SK-N-SH (cell line): ENCODE data around the gene JAML. TPM values are rescaled to one million over a fixed set of nuclear protein-coding genes. Genes with fewer than 3 reads are reported as not detected.

Source experiments
- CTCF ChIA-PET: fragments of 300-600, 350-600 bp; formaldehyde crosslinking; extraction: SDS; loops from one replicate; lab custom pipeline; 2021; lab: Yijun Ruan, JAX
- POLR2A ChIA-PET: fragments of 350-600 bp; sonication (Branson Sonifier 250); formaldehyde crosslinking; extraction: SDS; loops from one replicate; lab custom pipeline; 2020; ENCODE audit warnings: antibody characterized with exemption, inconsistent platforms; lab: Yijun Ruan, JAX
- DNase-seq: peaks from one replicate; pipeline ENCODE4 v3.0.0; 2012
- H2AFZ ChIP-seq: fragments of 200-600 bp; sonication (generic); 2 replicates; pipeline ENCODE4 v1.8.1; 2016; ENCODE audit warnings: antibody characterized with exemption, mild to moderate bottlenecking, low read depth
- H3F3A ChIP-seq: fragments of 200-600 bp; sonication (generic); replicated peaks from 2 replicates; pipeline ENCODE3; 2016; ENCODE audit warnings: antibody characterized with exemption, mild to moderate bottlenecking; ENCODE audit not compliant: insufficient read depth
- H3K27ac ChIP-seq, 2 experiments: fragments of 200-500 bp in 1 of 2; fragments of 200-600 bp in 1 of 2; sonication (Bioruptor generic) in 1 of 2; sonication (generic), shearing (Covaris generic) in 1 of 2; 2 replicates each; pipeline versions ENCODE4 v1.5.1 to v1.6.1; 2014 to 2016; ENCODE audit warnings: low read depth in 2 of 2, inconsistent platforms in 1 of 2, low read length in 1 of 2, mild to moderate bottlenecking in 1 of 2, mixed read lengths in 1 of 2
- H3K27me3 ChIP-seq: fragments of 200-600 bp; sonication (generic), shearing (Covaris generic); 2 replicates; pipeline ENCODE4 v1.6.1; 2016; ENCODE audit warnings: mixed run types; ENCODE audit not compliant: insufficient read depth
- H3K36me3 ChIP-seq, 2 experiments: fragments of 200-500 bp in 1 of 2; fragments of 200-600 bp in 1 of 2; sonication (Bioruptor generic) in 1 of 2; sonication (generic) in 1 of 2; replicated peaks in 1 of 2; 2 replicates each; pipeline versions ENCODE3 to v1.5.1; 2014 to 2016; ENCODE audit warnings: low read length in 1 of 2, mild to moderate bottlenecking in 1 of 2; ENCODE audit not compliant: insufficient read depth in 2 of 2, control insufficient read depth in 1 of 2
- H3K4me1 ChIP-seq, 2 experiments: fragments of 200-500 bp in 1 of 2; fragments of 200-600 bp in 1 of 2; sonication (Bioruptor generic) in 1 of 2; sonication (generic), shearing (Covaris generic) in 1 of 2; 2 replicates each; pipeline versions ENCODE4 v1.5.1 to v1.6.1; 2014 to 2016; ENCODE audit warnings: low read depth in 1 of 2, low read length in 1 of 2, mixed run types in 1 of 2; ENCODE audit not compliant: insufficient read depth in 2 of 2, control insufficient read depth in 1 of 2
- H3K4me2 ChIP-seq: fragments of 200-600 bp; sonication (generic), shearing (Covaris generic); 2 replicates; pipeline ENCODE4 v1.6.1; 2017; ENCODE audit warnings: mixed run types
- H3K4me3 ChIP-seq, 2 experiments: fragments of 200-500 bp in 1 of 2; fragments of 200-600 bp in 1 of 2; sonication (Bioruptor generic) in 1 of 2; sonication (generic), shearing (Covaris generic) in 1 of 2; 2 replicates each; pipeline versions ENCODE4 v1.5.1 to v1.8.1; 2014 to 2016; ENCODE audit warnings: low read depth in 2 of 2, inconsistent platforms in 1 of 2, low read length in 1 of 2, mild to moderate bottlenecking in 1 of 2, mixed read lengths in 1 of 2, moderate library complexity in 1 of 2
- H3K79me2 ChIP-seq: fragments of 200-600 bp; sonication (generic); 2 replicates; pipeline ENCODE4 v1.8.1; 2017; ENCODE audit warnings: mild to moderate bottlenecking; ENCODE audit not compliant: insufficient read depth
- H3K9ac ChIP-seq: fragments of 200-600 bp; sonication (generic); 2 replicates; pipeline ENCODE4 v1.6.1; 2017; ENCODE audit warnings: mixed run types
- H3K9me2 ChIP-seq: fragments of 200-600 bp; sonication (generic); 2 replicates; pipeline ENCODE4 v1.6.1; 2017; ENCODE audit warnings: mixed run types
- H3K9me3 ChIP-seq: fragments of 200-600 bp; sonication (generic); 2 replicates; pipeline ENCODE4 v1.6.1; 2017; ENCODE audit warnings: mixed run types, mild to moderate bottlenecking, moderate library complexity
- H4K20me1 ChIP-seq: fragments of 200-600 bp; sonication (generic); 2 replicates; pipeline ENCODE4 v1.6.1; 2017; ENCODE audit warnings: mild to moderate bottlenecking, mixed run types; ENCODE audit not compliant: insufficient read depth
- CTCF ChIP-seq: fragments of 200-600 bp; sonication (generic); IDR thresholded peaks from 2 replicates; pipeline ENCODE4 v1.6.1; 2017; ENCODE audit warnings: antibody characterized with exemption, mild to moderate bottlenecking, moderate library complexity
- EP300 ChIP-seq, 2 experiments: IDR thresholded peaks; 2 replicates each; pipeline versions ENCODE4 v1.4.0 to v1.6.1; 2012; ENCODE audit warnings: borderline replicate concordance in 1 of 2, low read depth in 1 of 2, low read length in 1 of 2
- EZH2phosphoT487 ChIP-seq: fragments of 200-600 bp; sonication (generic); IDR thresholded peaks from 2 replicates; pipeline ENCODE4 v1.6.1; 2017; ENCODE audit warnings: low read depth, mixed run types, mild to moderate bottlenecking, antibody characterized with exemption, moderate library complexity, borderline replicate concordance
- FOXM1 ChIP-seq: IDR thresholded peaks from 2 replicates; pipeline ENCODE4 v1.4.0; 2012; ENCODE audit warnings: low read depth, mild to moderate bottlenecking
- GABPA ChIP-seq: IDR thresholded peaks from 2 replicates; pipeline ENCODE4 v1.4.0; 2012; ENCODE audit warnings: low read depth, mild to moderate bottlenecking
- JUND ChIP-seq: IDR thresholded peaks from 2 replicates; pipeline ENCODE4 v1.4.0; 2012
- MXI1 ChIP-seq: IDR thresholded peaks from 2 replicates; pipeline ENCODE4 v1.6.1; 2012; ENCODE audit warnings: mild to moderate bottlenecking, low read depth, low read length, improper control_type of control experiment
- NRF1 ChIP-seq: IDR thresholded peaks from 2 replicates; pipeline ENCODE4 v1.6.1; 2012; ENCODE audit warnings: low read depth, mild to moderate bottlenecking, low read length
- POLR2AphosphoS5 ChIP-seq: IDR thresholded peaks from 2 replicates; pipeline ENCODE4 v1.6.1; 2012; ENCODE audit warnings: low read depth, low read length
- RAD21 ChIP-seq: IDR thresholded peaks from 2 replicates; pipeline ENCODE4 v1.6.1; 2012; ENCODE audit warnings: mild to moderate bottlenecking, low read length
- RCOR1 ChIP-seq: fragments of 150-350 bp; IDR thresholded peaks from 2 replicates; pipeline ENCODE4 v1.6.1; 2017; ENCODE audit warnings: antibody characterized with exemption, low read length
- RFX5 ChIP-seq: IDR thresholded peaks from 2 replicates; pipeline ENCODE4 v1.6.1; 2012; ENCODE audit warnings: mild to moderate bottlenecking, improper control_type of control experiment, low read length
- RXRA ChIP-seq: IDR thresholded peaks from 2 replicates; pipeline ENCODE4 v1.4.0; 2012; ENCODE audit warnings: low read depth, mild to moderate bottlenecking, borderline replicate concordance
- SMC3 ChIP-seq: IDR thresholded peaks from 2 replicates; pipeline ENCODE4 v1.6.1; 2012; ENCODE audit warnings: low read depth, low read length, improper control_type of control experiment
- TEAD4 ChIP-seq: IDR thresholded peaks from 2 replicates; pipeline ENCODE4 v1.4.0; 2012; ENCODE audit warnings: mild to moderate bottlenecking, borderline replicate concordance; ENCODE audit not compliant: insufficient read depth
- USF1 ChIP-seq: IDR thresholded peaks from 2 replicates; pipeline ENCODE4 v1.4.0; 2012; ENCODE audit warnings: low read depth, borderline replicate concordance
- ZBTB33 ChIP-seq: IDR thresholded peaks from 2 replicates; pipeline ENCODE4 v1.4.0; 2012; ENCODE audit warnings: low read depth, borderline replicate concordance
- WGBS: methylation state at CpG from one replicate; pipeline ENCODE4 v1.1.6; 2017; ENCODE audit warnings: low lambda C conversion rate; 5-methylcytosine and 5-hydroxymethylcytosine counted together
- polyA plus RNA-seq, 3 experiments: library from polyadenylated mRNA; depleted of rRNA; stranded (reverse); fragments of >200 nt; gene quantifications; 2 replicates each; pipeline ENCODE4 v1.2.3, GENCODE V29; 2012

JAML gene
- polyA plus RNA-seq, 1 of the 3 experiments (the other 2 are of a cell fraction) = not detected

DNA sequence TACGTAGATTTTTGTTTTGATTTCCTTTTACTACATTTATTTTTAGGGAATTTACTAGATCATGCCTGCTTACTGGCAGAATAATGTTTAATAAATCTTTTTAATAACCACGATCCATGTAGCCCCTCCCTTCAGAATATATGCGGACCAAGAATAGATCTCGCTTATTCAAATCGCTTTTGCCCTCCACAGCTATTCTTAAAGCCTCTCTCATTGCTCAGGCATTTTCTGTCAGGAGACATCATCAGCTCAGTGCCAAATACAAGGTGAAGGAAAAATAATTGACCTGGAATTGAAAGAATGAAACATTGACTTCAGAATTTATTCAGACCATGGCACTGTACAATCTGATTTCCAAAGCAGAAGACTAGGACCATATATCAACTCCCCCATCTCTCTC lies 10.0 kb upstream of the JAML start:
- WGBS = 48% methylated on average over 5 of the region's 5 CpGs

DNA sequence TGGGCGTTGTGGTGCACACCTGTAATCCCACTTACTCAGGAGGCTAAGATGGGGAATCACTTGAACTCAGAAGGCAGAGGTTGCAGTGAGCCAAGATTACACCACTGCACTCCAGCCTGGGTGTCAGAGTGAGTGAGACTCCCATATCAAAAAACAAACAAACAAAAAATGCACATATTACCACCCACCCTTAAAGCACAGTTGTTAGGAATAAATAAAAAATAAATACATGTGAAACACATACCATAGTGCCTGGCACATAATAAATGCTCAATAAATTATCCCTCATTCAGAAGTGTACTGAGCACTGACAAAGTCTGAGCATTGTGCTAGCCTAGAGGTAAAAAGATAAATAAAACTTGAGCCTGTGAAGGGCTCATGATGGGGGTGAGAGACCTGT lies 9.0 kb upstream of the JAML start:
- Histone ChIP-seq H3K4me2 (no peak overlapping the region), H4K20me1 (no peaks in the 10 kb centered on the region), H3K27ac (no peak overlapping the region), H3K4me1 (0 out of 4 replicates have a peak, but pooled peaks cover 0 to 5% of the 10 kb centered on the region in 2 experiments), H3K9me2 (no peaks in the 10 kb centered on the region), H3K9me3 (no peaks in the 10 kb centered on the region), H3K36me3 (no peaks in the 10 kb centered on the region), H3K4me3 (no peak overlapping the region)
- no peak for DNase-seq
- 9% methylated on average over 1 of the region's 1 CpG for WGBS
- CTCF ChIA-PET = no interaction called here
- no peak for TF ChIP-seq NRF1
- TF ChIP-seq EZH2phosphoT487 = no peak
- no peak for TF ChIP-seq RCOR1
- no peak for TF ChIP-seq CTCF
- TF ChIP-seq ZBTB33 = no peak
- TF ChIP-seq MXI1 = no peak
- no peak for TF ChIP-seq RFX5
- no peak for TF ChIP-seq POLR2AphosphoS5
- no peak for TF ChIP-seq JUND
- TF ChIP-seq, all 33 proteins: peak for 0
- H3K27me3 ChIP-seq = peaks cover 6% of the 10 kb centered on the region; the same call in 1 of the 2 replicates
- no peak overlapping the region for H3K9ac ChIP-seq
- H3K79me2 ChIP-seq = no peaks in the 10 kb centered on the region
- no peak overlapping the region for H2AFZ ChIP-seq
- H3F3A ChIP-seq = peaks cover 13% of the 10 kb centered on the region
- POLR2A ChIA-PET = no interaction called here

More for the DNA sequence above, 10.0 kb upstream of the JAML start:
- H2AFZ ChIP-seq = no peak overlapping the region
- TF ChIP-seq EZH2phosphoT487 = no peak
- TF ChIP-seq EP300 (IDR thresholded peaks at IDR 0.05; ENCODE audit: borderline replicate concordance in 1 of 2, low read depth in 1 of 2, low read length in 1 of 2) = no peak
- TF ChIP-seq POLR2AphosphoS5 = no peak
- no peak for TF ChIP-seq SMC3
- TF ChIP-seq TEAD4 = no peak
- TF ChIP-seq FOXM1 = no peak
- no peak for TF ChIP-seq RXRA
- TF ChIP-seq RAD21 = no peak
- TF ChIP-seq USF1 = no peak
- no peak for TF ChIP-seq GABPA
- no peak for TF ChIP-seq NRF1
- H3K27me3 ChIP-seq = peaks cover 6% of the 10 kb centered on the region; the same call in 1 of the 2 replicates
- 0 out of 4 replicates have a peak, but pooled peaks cover 0 to 3% of the 10 kb centered on the region in 2 experiments for H3K4me1 ChIP-seq
- H3K4me2 ChIP-seq = no peak overlapping the region
- no peaks in the 10 kb centered on the region for H4K20me1 ChIP-seq
- no peaks in the 10 kb centered on the region for H3K9me2 ChIP-seq
- H3F3A ChIP-seq = peaks cover 5% of the 10 kb centered on the region
- H3K9me3 ChIP-seq = no peaks in the 10 kb centered on the region
- H3K4me3 ChIP-seq = no peak overlapping the region
- no peak for DNase-seq
- no peak overlapping the region for H3K9ac ChIP-seq
- ChIA-PET CTCF (no interaction called here), POLR2A (no interaction called here)
- H3K27ac ChIP-seq = no peak overlapping the region
- H3K79me2 ChIP-seq = no peaks in the 10 kb centered on the region
- no peaks in the 10 kb centered on the region for H3K36me3 ChIP-seq
